H9 (cell line): ENCODE data around the gene TBC1D22A. TPM values are rescaled to one million over a fixed set of nuclear protein-coding genes. Genes with fewer than 3 reads are reported as not detected.
A peak's percentile ranks its signal among the peaks of the same experiment; 100 is the strongest.

Experiments used
- DNase-seq: peaks from one replicate; pipeline ENCODE4 v3.0.0-alpha.2; 2017
- H2AFZ ChIP-seq: one replicate; pipeline ENCODE4 v1.6.1; 2013; ENCODE audit warnings: mild to moderate bottlenecking, low read length, control low read depth, moderate library complexity
- H2AK5ac ChIP-seq: 2 replicates; pipeline ENCODE4 v1.6.1; 2013; ENCODE audit warnings: low read length, control low read depth, mixed read lengths; ENCODE audit not compliant: insufficient read length
- H2BK120ac ChIP-seq: one replicate; pipeline ENCODE4 v1.6.1; 2013; ENCODE audit warnings: low read depth, mild to moderate bottlenecking, low read length, control low read depth, inconsistent platforms; ENCODE audit not compliant: poor library complexity, severe bottlenecking
- H2BK12ac ChIP-seq: 2 replicates; pipeline ENCODE4 v1.6.1; 2013; ENCODE audit warnings: low read length, control low read depth, mixed read lengths, low read depth; ENCODE audit not compliant: insufficient read length
- H2BK15ac ChIP-seq: 2 replicates; pipeline ENCODE4 v1.6.1; 2013; ENCODE audit warnings: low read depth, low read length, control low read depth
- H2BK20ac ChIP-seq: one replicate; pipeline ENCODE4 v1.6.1; 2013; ENCODE audit warnings: low read depth, mild to moderate bottlenecking, low read length, control low read depth, inconsistent platforms; ENCODE audit not compliant: poor library complexity, severe bottlenecking
- H2BK5ac ChIP-seq: 2 replicates; pipeline ENCODE4 v1.6.1; 2013; ENCODE audit warnings: low read length, control low read depth, mixed read lengths; ENCODE audit not compliant: insufficient read length
- H3K14ac ChIP-seq: 2 replicates; pipeline ENCODE4 v1.6.1; 2013; ENCODE audit warnings: low read length, control low read depth; ENCODE audit not compliant: insufficient read depth
- H3K18ac ChIP-seq: 2 replicates; pipeline ENCODE4 v1.6.1; 2013; ENCODE audit warnings: low read depth, mild to moderate bottlenecking, mixed read lengths, low read length, control low read depth; ENCODE audit not compliant: insufficient read length
- H3K23ac ChIP-seq: 2 replicates; pipeline ENCODE4 v1.6.1; 2013; ENCODE audit warnings: low read length, control low read depth, mixed read lengths, low read depth; ENCODE audit not compliant: insufficient read length
- H3K23me2 ChIP-seq: 2 replicates; pipeline ENCODE4 v1.6.1; 2013; ENCODE audit warnings: low read depth, mild to moderate bottlenecking, mixed read lengths, low read length, control low read depth; ENCODE audit not compliant: insufficient read length, poor library complexity, severe bottlenecking
- H3K27ac ChIP-seq: 2 replicates; pipeline ENCODE4 v1.5.1; 2013; ENCODE audit warnings: low read length, control low read depth, mixed read lengths, low read depth; ENCODE audit not compliant: insufficient read length
- H3K27me3 ChIP-seq: 2 replicates; pipeline ENCODE4 v1.6.1; 2013; ENCODE audit warnings: low read length, control low read depth, inconsistent platforms; ENCODE audit not compliant: insufficient read depth
- H3K4ac ChIP-seq: 2 replicates; pipeline ENCODE4 v1.6.1; 2013; ENCODE audit warnings: low read depth, mild to moderate bottlenecking, control low read depth, inconsistent platforms, low read length, moderate library complexity
- H3K4me1 ChIP-seq: 2 replicates; pipeline ENCODE4 v1.6.1; 2013; ENCODE audit warnings: low read length, control low read depth, inconsistent platforms; ENCODE audit not compliant: insufficient read depth
- H3K4me2 ChIP-seq: 2 replicates; pipeline ENCODE4 v1.6.1; 2013; ENCODE audit warnings: low read length, control low read depth, mixed read lengths; ENCODE audit not compliant: insufficient read length, insufficient read depth
- H3K56ac ChIP-seq: 2 replicates; pipeline ENCODE4 v1.6.1; 2013; ENCODE audit warnings: low read depth, mild to moderate bottlenecking, mixed read lengths, low read length, control low read depth; ENCODE audit not compliant: insufficient read length
- H3K79me1 ChIP-seq: 2 replicates; pipeline ENCODE4 v1.6.1; 2013; ENCODE audit warnings: low read depth, mild to moderate bottlenecking, moderate library complexity, low read length, control low read depth, inconsistent platforms; ENCODE audit not compliant: insufficient read depth, poor library complexity, severe bottlenecking
- H3K79me2 ChIP-seq: 2 replicates; pipeline ENCODE4 v1.6.1; 2013; ENCODE audit warnings: low read length, control low read depth, inconsistent platforms; ENCODE audit not compliant: insufficient read depth
- H3K9ac ChIP-seq: 2 replicates; pipeline ENCODE4 v1.6.1; 2013; ENCODE audit warnings: low read length, control low read depth, mixed read lengths; ENCODE audit not compliant: insufficient read length; ENCODE audit errors: extremely low read depth
- H3K9me3 ChIP-seq: one replicate; pipeline ENCODE4 v1.6.1; 2013; ENCODE audit warnings: low read depth, low read length, inconsistent platforms; ENCODE audit not compliant: control insufficient read depth
- H3T11ph ChIP-seq: one replicate; pipeline ENCODE4 v1.6.1; 2013; ENCODE audit warnings: mild to moderate bottlenecking, low read length, control low read depth, inconsistent platforms
- H4K20me1 ChIP-seq: one replicate; pipeline ENCODE4 v1.6.1; 2013; ENCODE audit not compliant: control insufficient read depth, insufficient read length, insufficient read depth
- H4K5ac ChIP-seq: 2 replicates; pipeline ENCODE4 v1.6.1; 2013; ENCODE audit warnings: low read depth, mild to moderate bottlenecking, mixed read lengths, low read length, control low read depth; ENCODE audit not compliant: insufficient read length
- H4K8ac ChIP-seq: replicated peaks from 2 replicates; pipeline ENCODE4 v1.6.1; 2013; ENCODE audit warnings: low read length, control low read depth, mixed read lengths, low read depth; ENCODE audit not compliant: insufficient read length
- H4K91ac ChIP-seq: 2 replicates; pipeline ENCODE4 v1.6.1; 2013; ENCODE audit warnings: low read depth, mild to moderate bottlenecking, moderate library complexity, mixed read lengths, low read length, control low read depth; ENCODE audit not compliant: insufficient read length
- H3K27ac Mint-ChIP-seq, 3 experiments: 2 replicates in 2 of 3; 3 replicates in 1 of 3; pipeline ENCODE4 v1.8.0; 2020 to 2021; ENCODE audit warnings: mixed read lengths in 3 of 3, mild to moderate bottlenecking in 1 of 3, moderate library complexity in 1 of 3
- H3K27me3 Mint-ChIP-seq: 2 replicates; pipeline ENCODE4 v1.8.0; 2021; ENCODE audit warnings: low read depth, mild to moderate bottlenecking, moderate library complexity, mixed read lengths
- H3K36me3 Mint-ChIP-seq, 3 experiments: 2 replicates in 2 of 3; 3 replicates in 1 of 3; pipeline ENCODE4 v1.8.0; 2020 to 2021; ENCODE audit warnings: low read depth in 3 of 3, mixed read lengths in 3 of 3; ENCODE audit not compliant: insufficient read depth in 1 of 3
- H3K4me1 Mint-ChIP-seq, 2 experiments: 2 replicates each; pipeline ENCODE4 v1.8.0; 2020; ENCODE audit warnings: mixed read lengths in 2 of 2
- H3K4me3 Mint-ChIP-seq, 2 experiments: 2 replicates in 1 of 2; 3 replicates in 1 of 2; pipeline ENCODE4 v1.8.0; 2020 to 2021; ENCODE audit warnings: mild to moderate bottlenecking in 2 of 2, mixed read lengths in 2 of 2, moderate library complexity in 1 of 2
- H3K9me3 Mint-ChIP-seq, 2 experiments: 2 replicates in 1 of 2; 3 replicates in 1 of 2; pipeline ENCODE4 v1.8.0; 2020; ENCODE audit warnings: mild to moderate bottlenecking in 2 of 2, mixed read lengths in 2 of 2, moderate library complexity in 1 of 2
- CTCF ChIP-seq: fragments of 200-600 bp; sonication (generic); conservative IDR thresholded peaks from 3 replicates; pipeline ENCODE4 v1.8.0; 2021; ENCODE audit warnings: antibody characterized with exemption, mild to moderate bottlenecking
- WGBS: extraction: QIAGEN DNeasy Blood & Tissue Kit; methylation state at CpG from one replicate; pipeline ENCODE4 v1.1.7; 2013; ENCODE audit warnings: missing lambda C conversion rate, low lambda C conversion rate, mixed read lengths; ENCODE audit not compliant: insufficient read length; ENCODE audit errors: extremely low coverage; 5-methylcytosine and 5-hydroxymethylcytosine counted together
- total RNA-seq: library from RNA; stranded (reverse); gene quantifications from 2 replicates; pipeline ENCODE4 v1.2.1, GENCODE V29; 2021

Gene TBC1D22A
- total RNA-seq, 1 experiment from 2014 or later = 20.8 TPM

DNA sequence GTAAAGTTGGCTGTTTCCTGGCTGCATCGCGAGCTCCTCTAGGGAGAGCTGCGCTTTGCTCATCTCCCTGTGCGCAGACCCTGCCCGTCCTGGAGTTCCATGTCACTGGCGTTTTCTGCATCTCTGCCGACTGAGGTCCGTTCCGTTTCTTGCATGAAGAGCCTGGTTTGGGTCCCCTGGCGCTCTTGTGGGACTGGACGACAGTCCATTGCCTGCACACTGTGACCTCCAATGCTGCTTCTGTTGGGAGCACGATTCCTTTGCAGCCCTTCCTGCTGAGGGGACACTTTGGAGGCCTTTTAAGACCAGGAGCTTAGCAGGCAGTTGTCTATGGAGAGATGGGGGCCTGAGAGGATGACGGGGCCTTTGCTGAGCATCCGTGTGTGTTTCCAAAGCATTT is 90.3 kb downstream of the TBC1D22A start:
- H2AFZ ChIP-seq = no peak overlapping the region
- WGBS = no CpG with 5 or more reads among the region's 14 CpGs
- no peak overlapping the region for H3K27ac ChIP-seq
- peaks cover 5% of the 10 kb centered on the region; the same call in 1 of the 2 replicates for H3K4me1 ChIP-seq
- no peak overlapping the region for H2BK20ac ChIP-seq
- H3K4me1 Mint-ChIP-seq = peaks cover 14 to 29% of the 10 kb centered on the region in 2 experiments
- no peak overlapping the region for H3T11ph ChIP-seq
- H2AK5ac ChIP-seq = no peak overlapping the region
- H3K27me3 Mint-ChIP-seq = no peaks in the 10 kb centered on the region
- no peak overlapping the region for H4K91ac ChIP-seq
- H3K4me2 ChIP-seq = no peak overlapping the region
- no peak overlapping the region for H3K23ac ChIP-seq
- H4K20me1 ChIP-seq = no peaks in the 10 kb centered on the region
- H3K79me2 ChIP-seq = no peaks in the 10 kb centered on the region
- H3K79me1 ChIP-seq = no peaks in the 10 kb centered on the region
- TF ChIP-seq CTCF = no peak
- no peak overlapping the region for H4K8ac ChIP-seq
- H3K56ac ChIP-seq = no peak overlapping the region
- peaks cover 6 to 18% (median 11%) of the 10 kb centered on the region in 3 experiments; a peak in 6 of 7 replicates for H3K36me3 Mint-ChIP-seq
- H3K9me3 Mint-ChIP-seq = peaks cover 0 to 1% of the 10 kb centered on the region in 2 experiments; a peak in 1 of 5 replicates
- H2BK120ac ChIP-seq = no peak overlapping the region
- no peak overlapping the region for H4K5ac ChIP-seq
- no peak overlapping the region for H2BK5ac ChIP-seq
- no peak overlapping the region for H3K9ac ChIP-seq
- H3K4ac ChIP-seq = no peak overlapping the region
- H3K18ac ChIP-seq = no peak overlapping the region
- H3K27me3 ChIP-seq = no peaks in the 10 kb centered on the region
- no peak overlapping the region for H2BK12ac ChIP-seq
- DNase-seq = no peak
- no peaks in the 10 kb centered on the region for H3K9me3 ChIP-seq
- H3K23me2 ChIP-seq = no peaks in the 10 kb centered on the region
- H3K4me3 Mint-ChIP-seq = no peak overlapping the region
- H3K14ac ChIP-seq = no peak overlapping the region; the same call in 1 of the 2 replicates
- H2BK15ac ChIP-seq = no peak overlapping the region
- peak overlapping the region in 1 of 3 experiments; percentile 62; a peak in 3 of 7 replicates for H3K27ac Mint-ChIP-seq
